Uterus (tissue), 2 donors: Measurements from ENCODE around the gene MRPL51.

Source experiments
- POLR2A ChIP-seq, 2 donors: fragments of 450-650 bp; IDR thresholded peaks; one replicate each; pipeline ENCODE4 v1.6.1; 2016; ENCODE audit warnings: antibody characterized with exemption in 2 of 2, mild to moderate bottlenecking in 1 of 2, moderate library complexity in 1 of 2
- TF ChIP-seq, protein P1 (sequence below), 4 experiments: fragments of 200-600 bp in 2 of 4; fragments of 450-650 bp in 2 of 4; sonication (generic) in 2 of 4; IDR thresholded peaks; one replicate each; pipeline ENCODE4 v1.5.1; 2016 to 2019; ENCODE audit warnings: antibody characterized with exemption in 4 of 4, mild to moderate bottlenecking in 2 of 4, moderate library complexity in 1 of 4

GRCh38 chr12:6471989-6472360 lies 21.1 kb downstream of the MRPL51 start:
- no peak for TF ChIP-seq POLR2A (IDR thresholded peaks at IDR 0.05)
- TF ChIP-seq, protein P1, sequence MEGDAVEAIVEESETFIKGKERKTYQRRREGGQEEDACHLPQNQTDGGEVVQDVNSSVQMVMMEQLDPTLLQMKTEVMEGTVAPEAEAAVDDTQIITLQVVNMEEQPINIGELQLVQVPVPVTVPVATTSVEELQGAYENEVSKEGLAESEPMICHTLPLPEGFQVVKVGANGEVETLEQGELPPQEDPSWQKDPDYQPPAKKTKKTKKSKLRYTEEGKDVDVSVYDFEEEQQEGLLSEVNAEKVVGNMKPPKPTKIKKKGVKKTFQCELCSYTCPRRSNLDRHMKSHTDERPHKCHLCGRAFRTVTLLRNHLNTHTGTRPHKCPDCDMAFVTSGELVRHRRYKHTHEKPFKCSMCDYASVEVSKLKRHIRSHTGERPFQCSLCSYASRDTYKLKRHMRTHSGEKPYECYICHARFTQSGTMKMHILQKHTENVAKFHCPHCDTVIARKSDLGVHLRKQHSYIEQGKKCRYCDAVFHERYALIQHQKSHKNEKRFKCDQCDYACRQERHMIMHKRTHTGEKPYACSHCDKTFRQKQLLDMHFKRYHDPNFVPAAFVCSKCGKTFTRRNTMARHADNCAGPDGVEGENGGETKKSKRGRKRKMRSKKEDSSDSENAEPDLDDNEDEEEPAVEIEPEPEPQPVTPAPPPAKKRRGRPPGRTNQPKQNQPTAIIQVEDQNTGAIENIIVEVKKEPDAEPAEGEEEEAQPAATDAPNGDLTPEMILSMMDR (IDR thresholded peaks at IDR 0.05): no peak
